NCI-H2227 treated with DMSO at 0.1 percent for 48 hours (cell line): ENCODE measurements around the gene ZIC1.

Experiments used
- DNase-seq: peaks from one replicate; lab custom pipeline; 2025; lab: John Stamatoyannopoulos, UW

The ZIC1 gene

GRCh38 chr3:147380387-147380951 lies 28.7 kb upstream of the ZIC1 start:
- no peak for DNase-seq

- no peak for DNase-seq
Measured at GRCh38 chr3:147380977-147381376, 28.2 kb upstream of the ZIC1 start.

- no peak for DNase-seq
Measured at GRCh38 chr3:147381596-147381995, 27.6 kb upstream of the ZIC1 start.

- DNase-seq = no peak
Measured at GRCh38 chr3:147383617-147384016, 25.5 kb upstream of the ZIC1 start.

GRCh38 chr3:147384210-147385058 lies 24.7 kb upstream of the ZIC1 start:
- no peak for DNase-seq

- DNase-seq = no peak
Measured at GRCh38 chr3:147385059-147386012, 23.8 kb upstream of the ZIC1 start.

- no peak for DNase-seq
Measured at GRCh38 chr3:147387291-147387884, 21.8 kb upstream of the ZIC1 start.

GRCh38 chr3:147387885-147388699 lies 21.1 kb upstream of the ZIC1 start:
- no peak for DNase-seq

- DNase-seq = no peak
Measured at GRCh38 chr3:147388700-147389580, 20.2 kb upstream of the ZIC1 start.

- DNase-seq = no peak
Measured at GRCh38 chr3:147389717-147390116, 19.4 kb upstream of the ZIC1 start.

GRCh38 chr3:147390589-147391569 lies 18.3 kb upstream of the ZIC1 start:
- no peak for DNase-seq

GRCh38 chr3:147391781-147392624 lies 17.2 kb upstream of the ZIC1 start:
- no peak for DNase-seq

- no peak for DNase-seq
Measured at GRCh38 chr3:147392625-147392946, 16.6 kb upstream of the ZIC1 start.

GRCh38 chr3:147393261-147393942 lies 15.8 kb upstream of the ZIC1 start:
- no peak for DNase-seq

GRCh38 chr3:147393943-147394883 lies 15.0 kb upstream of the ZIC1 start:
- DNase-seq = no peak

- DNase-seq = no peak
Measured at GRCh38 chr3:147394884-147395225, 14.3 kb upstream of the ZIC1 start.
